Endothelial cell of umbilical vein (primary cell): ENCODE data around the gene RUNDC3A. TPM values are rescaled to one million over a fixed set of nuclear protein-coding genes. Genes with fewer than 3 reads are reported as not detected.

Source experiments
- BruUV-seq: library from RNA; stranded (reverse); fragments of 400-500 nt; replicated peaks from 2 replicates; lab custom pipeline; 2021; lab: Mats Ljungman, UMichigan
- CTCF ChIA-PET: fragments of 300-600, 350-600 bp; sonication (Branson Sonifier 250); formaldehyde crosslinking; loops from one replicate; lab custom pipeline; 2021; ENCODE audit warnings: antibody characterized with exemption, inconsistent platforms; lab: Charles Lee
- POLR2A ChIA-PET: fragments of 300-600, 350-600 bp; sonication (Branson Sonifier 250); formaldehyde crosslinking; loops from one replicate; lab custom pipeline; 2021; ENCODE audit warnings: antibody characterized with exemption, inconsistent platforms; lab: Charles Lee
- DNase-seq: peaks from one replicate; pipeline ENCODE4 v3.0.0-alpha.2; 2011; ENCODE audit warnings: low read depth, low spot score
- FAIRE-seq: peaks from 2 replicates; lab custom pipeline; 2011; peaks lifted over from hg19 to GRCh38; lab: Jason Lieb, UNC
- H2AFZ ChIP-seq: 2 replicates; pipeline ENCODE4 v1.6.0; 2012; ENCODE audit warnings: low read depth, low read length, control low read depth, inconsistent platforms
- H3K27ac ChIP-seq: 2 replicates; pipeline ENCODE4 v1.5.1; 2011; ENCODE audit warnings: low read depth, mild to moderate bottlenecking, control low read depth, low read length, moderate library complexity; ENCODE audit not compliant: insufficient read depth
- H3K27me3 ChIP-seq, 2 experiments: 2 replicates each; pipeline versions ENCODE4 v1.6.0 to v1.6.1; 2011; ENCODE audit warnings: low read length in 2 of 2, mixed read lengths in 1 of 2; ENCODE audit not compliant: control insufficient read depth in 2 of 2, insufficient read depth in 2 of 2
- H3K36me3 ChIP-seq, 2 experiments: 2 replicates in 1 of 2; 3 replicates in 1 of 2; pipeline ENCODE4 v1.5.1; 2011; ENCODE audit warnings: low read length in 2 of 2, mild to moderate bottlenecking in 1 of 2, moderate library complexity in 1 of 2; ENCODE audit not compliant: control insufficient read depth in 2 of 2, insufficient read depth in 2 of 2; ENCODE audit errors: extremely low read depth in 1 of 2
- H3K4me1 ChIP-seq: 3 replicates; pipeline ENCODE4 v1.5.1; 2011; ENCODE audit warnings: mild to moderate bottlenecking, low read length; ENCODE audit not compliant: control insufficient read depth, insufficient read depth; ENCODE audit errors: extremely low read depth
- H3K4me2 ChIP-seq: 2 replicates; pipeline ENCODE4 v1.6.1; 2011; ENCODE audit warnings: low read length, control low read depth, mixed read lengths; ENCODE audit not compliant: insufficient read depth
- H3K4me3 ChIP-seq, 3 experiments: fragments of 200-600 bp in 1 of 3; sonication (generic), shearing (Covaris generic) in 1 of 3; replicated peaks in 1 of 3; 2 replicates each; pipeline ENCODE4 v1.5.1; 2011 to 2016; ENCODE audit warnings: control low read depth in 3 of 3, low read length in 3 of 3, mild to moderate bottlenecking in 2 of 3, inconsistent platforms in 1 of 3, low read depth in 1 of 3, moderate library complexity in 1 of 3; ENCODE audit not compliant: insufficient read depth in 1 of 3
- H3K79me2 ChIP-seq: 2 replicates; pipeline ENCODE4 v1.6.0; 2012; ENCODE audit warnings: low read length, inconsistent platforms; ENCODE audit not compliant: control insufficient read depth, insufficient read depth
- H3K9ac ChIP-seq: replicated peaks from 2 replicates; pipeline ENCODE3; 2011; ENCODE audit warnings: low read length, control low read depth; ENCODE audit not compliant: insufficient read depth; ENCODE audit errors: extremely low read depth
- H3K9me1 ChIP-seq: replicated peaks from 3 replicates; pipeline ENCODE4 v1.6.0; 2011; ENCODE audit warnings: mild to moderate bottlenecking, low read length; ENCODE audit not compliant: control insufficient read depth, insufficient read depth; ENCODE audit errors: extremely low read depth
- H3K9me3 ChIP-seq: replicated peaks from 2 replicates; pipeline ENCODE4 v1.5.1; 2012; ENCODE audit warnings: low read length, inconsistent platforms; ENCODE audit not compliant: control insufficient read depth, insufficient read depth
- H4K20me1 ChIP-seq: replicated peaks from 2 replicates; pipeline ENCODE3; 2011; ENCODE audit warnings: mild to moderate bottlenecking, low read length; ENCODE audit not compliant: control insufficient read depth, insufficient read depth; ENCODE audit errors: extremely low read depth
- CTCF ChIP-seq, 2 donors: IDR thresholded peaks; 1 replicate in 1 of 2; 2 replicates in 1 of 2; pipeline ENCODE4 v1.5.1; 2011; ENCODE audit warnings: low read length in 2 of 2, mild to moderate bottlenecking in 2 of 2, moderate library complexity in 2 of 2, control low read depth in 1 of 2, inconsistent platforms in 1 of 2, low read depth in 1 of 2; ENCODE audit not compliant: insufficient read depth in 1 of 2; ENCODE audit errors: extremely low read depth in 1 of 2
- EZH2 ChIP-seq: IDR thresholded peaks from 2 replicates; pipeline ENCODE4 v1.6.1; 2012; ENCODE audit warnings: borderline replicate concordance, low read depth, mild to moderate bottlenecking, moderate library complexity, low read length, inconsistent platforms; ENCODE audit not compliant: severe bottlenecking
- FOS ChIP-seq: IDR thresholded peaks from 2 replicates; pipeline ENCODE4 v1.6.1; 2011; ENCODE audit warnings: mild to moderate bottlenecking, low read length, moderate library complexity, borderline replicate concordance; ENCODE audit not compliant: insufficient read depth
- GATA2 ChIP-seq: IDR thresholded peaks from 2 replicates; pipeline ENCODE4 v1.7.0; 2011; ENCODE audit warnings: low read depth, mild to moderate bottlenecking, moderate library complexity, mixed read lengths, low read length; ENCODE audit not compliant: insufficient read length, insufficient read depth
- JUN ChIP-seq: IDR thresholded peaks from 2 replicates; pipeline ENCODE4 v1.6.1; 2011; ENCODE audit warnings: borderline replicate concordance, low read depth; ENCODE audit not compliant: insufficient read length, insufficient read depth
- MAX ChIP-seq: IDR thresholded peaks from 2 replicates; pipeline ENCODE4 v1.6.1; 2011; ENCODE audit not compliant: insufficient read depth, insufficient read length
- MYC ChIP-seq: IDR thresholded peaks from one replicate; pipeline ENCODE4 v1.6.1; 2011; ENCODE audit warnings: mild to moderate bottlenecking, low read depth, low read length
- POLR2A ChIP-seq: IDR thresholded peaks from 2 replicates; pipeline ENCODE4 v1.6.1; 2012; ENCODE audit warnings: low read depth, mild to moderate bottlenecking, control low read depth, low read length
- POLR2AphosphoS5 ChIP-seq: IDR thresholded peaks from 2 replicates; pipeline ENCODE4 v1.6.1; 2012; ENCODE audit warnings: low read depth, mild to moderate bottlenecking, control low read depth, low read length, moderate library complexity; ENCODE audit not compliant: insufficient read depth
- dilution Hi-C: fragments of 300-500 bp; cut with MboI; formaldehyde crosslinking; loops from one replicate; pipeline ENCODE4 v1.15.0; 2019; ENCODE audit warnings: low sequenced_read_pairs; ENCODE audit not compliant: extremely low pct_ligation_motif_present
- intact Hi-C: fragments of 100-400 bp; cut with micrococcal nuclease; formaldehyde crosslinking; loops from one replicate; pipeline ENCODE4 v1.10.0; 2022
- polyA plus RNA-seq, 4 experiments: library from polyadenylated mRNA; depleted of rRNA in 3 of 4; stranded (reverse) in 3 of 4; unstranded in 1 of 4; fragments of >200 nt; gene quantifications; 2 replicates each; pipeline versions ENCODE4 v1.2.1 to v1.2.3, GENCODE V29; 2011 to 2012; ENCODE audit warnings: missing spikeins in 1 of 4
- total RNA-seq: library from RNA; stranded (reverse); gene quantifications from 2 replicates; pipeline ENCODE4 v1.2.3, GENCODE V29; 2021

The RUNDC3A gene
- total and polyA plus RNA-seq, 2 donors (not counting 3 experiments of a cell fraction or from before 2014, with no cell fraction given): 0.12 TPM; not detected in 1

GRCh38 chr17:44361292-44362260, 53.2 kb downstream of the RUNDC3A start:
- DNase-seq (no peak), FAIRE-seq (no peak)
- TF ChIP-seq GATA2: no peak
- TF ChIP-seq EZH2: no peak
- no peak for TF ChIP-seq POLR2AphosphoS5
- TF ChIP-seq CTCF (IDR thresholded peaks at IDR 0.05; ENCODE audit: extremely low read depth in 1 of 2, insufficient read depth in 1 of 2, low read depth in 1 of 2, low read length in 2 of 2): no peak
- TF ChIP-seq MAX: no peak
- no peak for TF ChIP-seq JUN
- TF ChIP-seq POLR2A: no peak
- no peak for TF ChIP-seq FOS
- TF ChIP-seq MYC: no peak
- Histone ChIP-seq H3K4me1 (peaks cover 5% of the 10 kb centered on the region), H4K20me1 (no peaks in the 10 kb centered on the region), H3K79me2 (no peaks in the 10 kb centered on the region), H3K9me3 (no peaks in the 10 kb centered on the region), H3K27ac (no peak overlapping the region), H3K4me3 (no peak overlapping the region), H3K27me3 (peaks cover 3 to 5% of the 10 kb centered on the region in 2 experiments), H3K9me1 (no peaks in the 10 kb centered on the region), H3K4me2 (no peak overlapping the region), H3K36me3 (no peaks in the 10 kb centered on the region), H3K9ac (no peak overlapping the region), H2AFZ (no peak overlapping the region)
- no TSS peak for BruUV-seq
- CTCF ChIA-PET: interaction anchor here (0.9 to 4.1 kb wide), 7 partner anchors 8 to 162 kb away, joined by 3 to 39 read pairs (median 5); partner anchors contain the start of gene GRN
- POLR2A ChIA-PET: interaction anchor here (0.9 kb wide), 1 partner anchor 9 kb away, joined by 3 read pairs; no protein-coding TSS in a partner anchor
- intact Hi-C loops: no loop called here
- dilution Hi-C loops: no loop called here
